Measurements from ENCODE around the gene RALGAPA2.

RALGAPA2 gene

DNA sequence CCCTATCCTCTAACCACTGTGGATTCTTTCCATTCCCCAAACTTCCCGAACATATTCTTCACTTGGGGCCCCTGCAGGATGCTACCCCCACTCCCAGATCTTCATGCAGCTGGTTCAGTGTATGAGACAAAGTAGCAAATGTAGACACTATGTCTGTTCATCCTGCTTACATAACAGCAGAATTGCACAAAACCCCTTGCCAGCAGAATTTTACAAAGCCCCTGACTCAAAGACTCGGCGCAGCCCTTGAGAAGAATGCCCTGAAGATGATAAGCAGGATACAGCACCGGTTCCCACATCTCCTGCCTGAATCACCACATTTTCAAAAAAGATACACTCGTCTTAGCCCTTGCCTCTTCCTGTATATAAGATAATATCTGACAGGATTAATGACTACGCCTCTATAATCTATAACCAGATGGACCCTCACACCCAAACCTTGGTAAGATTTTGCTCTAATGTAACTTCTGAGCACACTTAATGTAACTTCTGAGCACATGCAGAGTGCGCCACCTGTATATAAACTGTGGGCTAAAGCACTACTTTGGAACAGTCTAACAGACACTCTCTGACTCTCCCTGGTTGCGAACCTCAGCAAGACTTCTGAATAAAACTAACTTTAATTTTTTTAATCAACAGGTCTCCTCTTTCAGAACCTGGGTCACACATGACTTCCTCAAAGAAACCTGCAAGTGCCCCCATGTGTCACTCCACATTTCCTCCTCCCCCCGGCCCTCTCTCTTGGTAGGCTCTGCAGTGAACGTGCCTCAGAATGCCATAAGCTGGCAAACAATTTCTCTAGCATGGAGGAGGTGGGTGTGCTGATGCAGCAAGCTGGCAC lies 28.7 kb downstream of the RALGAPA2 start:
- H3K9me3 Mint-ChIP-seq: no peaks in the 10 kb centered on the region
- peaks cover 10% of the 10 kb centered on the region for H3K36me3 Mint-ChIP-seq
- no peak for DNase-seq
- H3K4me3 Mint-ChIP-seq: no peak overlapping the region
- CTCF ChIA-PET: no interaction called here
- no peaks in the 10 kb centered on the region for H3K27me3 Mint-ChIP-seq
- H3K4me1 Mint-ChIP-seq: peaks cover 28% of the 10 kb centered on the region
- H3K27ac Mint-ChIP-seq: no peak overlapping the region

DNA sequence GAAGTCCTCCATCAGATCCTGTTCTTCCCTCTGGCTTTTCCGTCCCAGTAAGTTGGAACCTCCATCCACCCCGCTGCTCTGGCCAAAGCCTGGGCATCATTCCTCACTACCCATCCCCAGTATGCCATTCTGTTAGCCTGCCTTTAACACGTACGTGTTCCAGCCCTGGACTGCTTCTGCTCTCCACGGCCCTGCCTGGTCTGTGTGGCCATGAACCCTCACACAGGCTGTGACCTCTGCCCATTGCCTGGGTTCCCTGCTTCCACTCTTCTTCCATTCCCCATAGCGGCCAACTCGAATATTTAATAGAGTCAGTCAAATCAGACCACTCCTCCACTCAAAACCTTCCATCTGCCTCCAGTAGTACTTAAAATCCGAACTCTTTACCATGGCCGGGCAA lies 29.4 kb downstream of the RALGAPA2 start:
- H3K27me3 Mint-ChIP-seq: no peaks in the 10 kb centered on the region
- peaks cover 16% of the 10 kb centered on the region for H3K36me3 Mint-ChIP-seq
- H3K4me3 Mint-ChIP-seq: no peak overlapping the region
- CTCF ChIA-PET: no interaction called here
- H3K9me3 Mint-ChIP-seq: no peaks in the 10 kb centered on the region
- H3K27ac Mint-ChIP-seq: no peak overlapping the region
- no peak for DNase-seq
- peaks cover 26% of the 10 kb centered on the region for H3K4me1 Mint-ChIP-seq

DNA sequence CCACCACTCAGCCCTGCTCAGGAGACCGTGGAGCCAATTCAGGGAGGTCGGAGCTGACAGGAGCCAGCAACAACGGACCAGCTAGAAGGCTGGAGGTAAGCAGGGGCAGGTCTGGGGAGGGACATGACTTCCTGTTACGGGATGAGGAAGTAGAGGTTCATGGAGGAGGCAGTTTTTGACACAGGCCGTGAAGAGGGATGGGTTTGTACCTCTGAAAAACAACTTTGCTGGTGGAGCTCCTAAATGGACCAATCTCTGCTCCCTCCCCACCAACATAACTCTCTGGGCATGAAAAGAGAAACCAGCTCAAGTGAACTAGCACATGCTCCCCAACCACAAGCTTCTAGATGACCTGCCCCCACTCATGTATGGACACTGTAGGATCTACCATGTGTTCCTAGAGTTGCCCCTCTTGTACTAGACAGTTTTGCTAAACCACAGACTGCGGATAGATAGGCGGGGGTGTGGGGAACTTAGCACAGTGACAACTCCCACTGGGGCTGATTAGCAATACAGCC lies 31.4 kb downstream of the RALGAPA2 start:
- peak; percentile 21 for DNase-seq
- no peak overlapping the region for H3K4me3 Mint-ChIP-seq
- peaks cover 20% of the 10 kb centered on the region for H3K36me3 Mint-ChIP-seq
- H3K4me1 Mint-ChIP-seq: peaks cover 26% of the 10 kb centered on the region
- CTCF ChIA-PET: interaction anchor here (0.6 kb wide), 1 partner anchor 9 kb away, joined by 3 read pairs; no protein-coding TSS in a partner anchor
- no peaks in the 10 kb centered on the region for H3K9me3 Mint-ChIP-seq
- no peak overlapping the region for H3K27ac Mint-ChIP-seq
- no peaks in the 10 kb centered on the region for H3K27me3 Mint-ChIP-seq

DNA sequence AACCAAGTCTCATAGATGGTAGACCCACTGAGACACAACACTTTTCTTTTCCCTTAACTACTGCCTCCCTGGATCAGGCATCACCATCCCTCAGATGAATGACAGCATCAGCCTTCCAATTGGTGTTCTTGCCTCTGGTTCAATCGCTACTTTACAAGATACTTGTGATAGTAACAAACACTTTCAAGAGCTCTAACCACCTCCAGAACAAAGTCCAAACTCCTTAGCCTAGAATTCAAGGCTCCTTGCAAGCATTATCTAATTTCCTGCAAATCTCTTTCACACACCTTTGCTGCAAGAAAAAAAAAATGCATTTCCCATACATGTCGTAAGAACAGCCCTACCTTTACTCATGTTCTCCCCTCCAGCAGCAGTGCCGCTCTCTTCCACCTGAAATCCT lies 33.1 kb downstream of the RALGAPA2 start:
- Mint-ChIP-seq H3K27me3 (no peaks in the 10 kb centered on the region), H3K36me3 (peaks cover 20% of the 10 kb centered on the region), H3K27ac (no peak overlapping the region), H3K9me3 (no peaks in the 10 kb centered on the region), H3K4me1 (peaks cover 26% of the 10 kb centered on the region), H3K4me3 (no peak overlapping the region)
- no peak for DNase-seq
- CTCF ChIA-PET: no interaction called here

DNA sequence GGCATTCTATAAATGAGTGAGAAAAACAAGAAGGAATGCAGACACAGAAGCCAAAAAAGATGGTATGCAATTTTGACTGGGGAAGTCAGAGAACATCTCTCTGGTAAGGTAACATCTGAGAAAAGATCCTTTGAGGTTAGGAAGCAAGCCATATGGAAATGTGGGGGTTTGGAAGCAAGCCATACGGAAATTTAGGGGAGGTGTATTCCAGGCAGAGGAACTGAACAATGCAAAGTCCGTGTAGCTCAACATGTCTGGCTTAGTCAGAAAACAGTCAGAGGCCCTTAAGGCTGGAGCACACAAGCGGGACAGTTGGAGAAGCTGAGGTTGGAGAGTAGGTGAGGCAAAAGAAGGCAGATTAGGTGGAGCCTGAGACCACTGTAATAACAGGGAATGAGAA lies 35.3 kb downstream of the RALGAPA2 start:
- Mint-ChIP-seq H3K4me1 (peaks cover 9% of the 10 kb centered on the region), H3K27ac (no peak overlapping the region), H3K4me3 (no peak overlapping the region), H3K27me3 (no peaks in the 10 kb centered on the region), H3K36me3 (peaks cover 20% of the 10 kb centered on the region), H3K9me3 (no peaks in the 10 kb centered on the region)
- CTCF ChIA-PET: no interaction called here
- no peak for DNase-seq

DNA sequence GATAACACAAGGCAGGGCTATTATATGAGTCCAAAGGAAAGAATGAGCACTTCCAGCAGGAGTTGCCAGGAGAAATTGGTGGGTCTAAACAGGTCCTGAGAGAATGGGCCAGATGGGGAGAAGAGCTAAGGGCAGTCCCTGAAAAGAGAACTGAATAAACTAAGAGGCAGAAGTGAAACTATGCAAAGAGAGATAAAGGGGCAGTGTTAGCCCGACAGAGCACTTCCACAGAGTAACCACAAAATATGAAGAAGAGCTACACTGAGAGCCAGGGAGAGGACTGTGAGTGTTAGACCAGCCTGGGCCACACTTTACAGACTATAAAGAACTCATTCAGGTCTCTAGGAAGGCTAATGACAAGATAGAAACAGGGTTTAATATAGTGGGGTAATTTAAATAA lies 43.8 kb downstream of the RALGAPA2 start:
- no peak for DNase-seq
- no peaks in the 10 kb centered on the region for H3K27me3 Mint-ChIP-seq
- no peak overlapping the region for H3K4me3 Mint-ChIP-seq
- H3K9me3 Mint-ChIP-seq: no peaks in the 10 kb centered on the region
- CTCF ChIA-PET: interaction anchor here (0.9 kb wide), 1 partner anchor 157 kb away, joined by 4 read pairs; no protein-coding TSS in a partner anchor
- H3K4me1 Mint-ChIP-seq: peaks cover 25% of the 10 kb centered on the region
- H3K27ac Mint-ChIP-seq: no peak overlapping the region
- peaks cover 4% of the 10 kb centered on the region for H3K36me3 Mint-ChIP-seq

DNA sequence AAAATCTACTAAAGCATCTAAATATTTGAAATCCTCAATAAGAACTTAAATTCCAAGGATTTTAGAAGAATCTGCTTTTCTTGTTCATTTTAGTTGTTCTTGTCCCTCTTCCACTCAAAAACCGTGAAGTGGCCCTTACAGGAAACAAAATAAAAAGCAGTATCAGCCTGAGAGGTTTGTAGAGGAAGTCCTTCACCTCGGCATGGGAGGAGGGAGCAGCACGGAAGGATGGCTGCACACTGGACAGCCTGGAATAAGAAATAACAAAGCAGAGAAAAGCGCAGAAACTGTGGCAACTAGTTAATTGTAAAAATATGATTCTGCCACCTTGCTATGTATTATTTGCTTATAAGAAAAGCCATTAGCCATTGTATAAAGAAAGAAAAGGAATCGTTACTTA lies 46.1 kb downstream of the RALGAPA2 start:
- CTCF ChIA-PET: interaction anchor here (2.0 to 2.7 kb wide), 2 partner anchors 9 to 158 kb away, joined by 6 to 27 read pairs; no protein-coding TSS in a partner anchor
- no peak overlapping the region for H3K4me3 Mint-ChIP-seq
- H3K36me3 Mint-ChIP-seq: peaks cover 4% of the 10 kb centered on the region
- H3K9me3 Mint-ChIP-seq: no peaks in the 10 kb centered on the region
- H3K4me1 Mint-ChIP-seq: peaks cover 25% of the 10 kb centered on the region
- H3K27me3 Mint-ChIP-seq: no peaks in the 10 kb centered on the region
- H3K27ac Mint-ChIP-seq: no peak overlapping the region
- no peak for DNase-seq

DNA sequence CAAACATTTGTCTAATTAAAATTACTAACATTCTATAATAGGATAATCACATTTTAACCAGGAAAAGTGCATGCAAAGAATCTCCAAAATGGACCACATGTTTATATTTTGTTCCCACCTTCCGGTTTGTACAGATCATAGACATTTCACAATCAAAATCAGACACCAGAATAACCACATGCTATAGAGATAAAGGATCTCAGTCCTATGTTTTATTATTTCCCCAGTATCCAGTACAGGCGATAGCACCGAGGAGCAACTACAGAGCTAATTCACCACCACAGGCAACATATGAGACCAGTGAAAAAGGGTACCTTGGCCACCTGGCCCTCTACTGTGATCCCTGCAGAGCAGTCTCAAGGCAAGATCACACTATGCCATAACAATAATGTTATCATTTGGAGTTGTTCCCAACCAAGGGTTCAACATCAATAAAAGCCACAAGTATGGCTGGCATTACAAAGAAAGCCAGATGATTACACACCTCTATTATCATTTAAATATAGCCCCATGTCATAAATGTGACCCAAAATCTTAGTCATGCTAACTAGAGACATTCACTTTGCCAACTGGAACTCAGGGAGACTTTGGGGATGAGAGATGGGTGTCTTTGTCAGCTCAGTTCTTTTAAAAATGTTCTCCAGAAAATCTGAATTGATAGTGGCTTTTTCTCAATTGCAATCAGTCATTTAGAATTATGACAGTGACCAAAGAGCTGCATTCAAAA lies 46.7 kb downstream of the RALGAPA2 start:
- Mint-ChIP-seq H3K9me3 (no peaks in the 10 kb centered on the region), H3K27me3 (no peaks in the 10 kb centered on the region), H3K4me3 (no peak overlapping the region), H3K27ac (no peak overlapping the region), H3K4me1 (peaks cover 25% of the 10 kb centered on the region), H3K36me3 (peaks cover 4% of the 10 kb centered on the region)
- CTCF ChIA-PET: interaction anchor here (1.4 to 2.7 kb wide), 3 partner anchors 9 to 159 kb away, joined by 4 to 27 read pairs (median 6); no protein-coding TSS in a partner anchor
- no peak for DNase-seq

DNA sequence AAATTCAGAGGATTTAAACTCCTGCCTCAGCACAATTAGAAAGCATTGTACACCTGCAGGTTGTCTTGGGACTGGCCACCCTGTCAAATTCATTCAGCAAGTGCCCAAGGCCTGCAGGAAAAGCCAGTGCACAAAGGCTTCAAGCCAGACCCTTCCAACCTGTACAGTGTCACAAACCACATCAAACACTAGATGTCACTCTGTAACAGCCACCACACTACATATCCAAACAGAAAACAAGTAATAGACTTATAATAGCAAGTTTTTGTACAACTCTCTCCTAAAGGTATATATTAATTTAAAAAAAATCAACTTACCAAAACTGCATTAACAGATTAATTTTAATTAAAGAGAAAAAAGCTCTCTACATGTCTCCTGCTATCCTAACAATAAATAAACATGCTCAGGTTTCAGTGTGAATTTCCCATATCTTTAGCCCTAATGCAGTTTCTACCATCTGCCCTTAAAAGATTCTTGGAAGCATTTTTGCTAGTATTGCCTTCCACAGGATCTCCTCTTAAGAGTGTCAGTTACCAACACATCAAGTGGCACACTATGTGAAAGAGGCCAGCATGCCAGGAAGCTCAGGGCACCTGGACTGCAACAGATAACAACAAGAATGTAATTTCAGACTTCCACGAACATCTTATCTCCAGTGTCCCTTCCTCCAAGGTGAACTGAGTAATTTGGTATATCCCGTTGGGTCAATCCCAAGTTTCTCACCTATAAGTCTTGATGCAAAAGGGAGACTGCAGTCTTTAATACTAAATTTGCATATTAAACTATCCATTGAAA lies 47.5 kb downstream of the RALGAPA2 start:
- H3K36me3 Mint-ChIP-seq: peaks cover 4% of the 10 kb centered on the region
- H3K27ac Mint-ChIP-seq: no peak overlapping the region
- peaks cover 25% of the 10 kb centered on the region for H3K4me1 Mint-ChIP-seq
- H3K27me3 Mint-ChIP-seq: no peaks in the 10 kb centered on the region
- H3K9me3 Mint-ChIP-seq: no peaks in the 10 kb centered on the region
- no peak overlapping the region for H3K4me3 Mint-ChIP-seq
- CTCF ChIA-PET: interaction anchor here (1.4 to 2.7 kb wide), 3 partner anchors 10 to 159 kb away, joined by 4 to 27 read pairs (median 6); no protein-coding TSS in a partner anchor
- peak; percentile 22 for DNase-seq

DNA sequence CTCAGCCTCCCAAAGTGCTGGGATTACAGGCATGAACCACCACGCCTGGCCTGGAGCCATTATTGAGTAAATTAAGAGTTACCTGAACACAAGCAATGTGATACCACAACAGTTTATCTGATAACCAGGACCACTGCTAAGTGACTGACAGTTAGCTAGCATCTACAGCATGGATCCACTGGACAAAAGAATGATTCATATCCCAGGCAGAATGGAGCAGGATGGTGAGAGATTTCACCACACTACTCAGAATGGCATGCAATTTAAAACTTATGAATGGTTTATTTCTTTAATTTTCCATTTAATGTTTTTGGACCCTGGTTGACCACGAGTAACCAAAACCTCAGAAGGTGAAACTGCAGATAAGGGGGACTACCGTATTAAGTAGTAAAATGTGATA lies 48.6 kb downstream of the RALGAPA2 start:
- CTCF ChIA-PET: no interaction called here
- Mint-ChIP-seq H3K27ac (no peak overlapping the region), H3K9me3 (no peaks in the 10 kb centered on the region), H3K4me1 (peaks cover 25% of the 10 kb centered on the region), H3K27me3 (no peaks in the 10 kb centered on the region), H3K36me3 (peaks cover 4% of the 10 kb centered on the region), H3K4me3 (no peak overlapping the region)
- DNase-seq: no peak

DNA sequence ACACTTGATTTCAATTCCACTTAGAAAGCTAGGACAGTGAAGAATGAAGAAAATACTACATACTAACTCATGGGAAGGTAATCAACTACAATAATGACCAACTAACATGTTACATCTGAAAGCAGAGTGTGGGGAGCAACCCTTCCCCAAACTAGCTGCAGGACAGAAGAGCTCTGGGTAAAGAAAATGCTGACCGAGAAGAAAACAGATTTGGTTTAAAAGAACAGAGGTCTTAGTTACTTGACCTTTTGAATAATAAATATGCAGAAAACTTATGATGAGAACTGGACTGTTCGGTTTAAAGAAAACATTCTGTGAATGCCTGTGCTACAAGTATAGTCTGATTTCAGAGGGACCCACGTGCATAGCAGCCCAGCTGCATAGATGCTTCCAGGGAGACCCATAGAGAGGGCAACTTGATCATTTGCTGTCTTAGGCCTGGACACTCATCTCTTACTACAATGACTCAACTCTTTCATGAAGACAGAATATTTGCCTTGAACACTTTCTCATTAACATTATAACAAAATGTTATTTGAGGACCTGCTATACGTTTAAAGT lies 53.5 kb downstream of the RALGAPA2 start:
- no peak overlapping the region for H3K4me3 Mint-ChIP-seq
- no peak overlapping the region for H3K27ac Mint-ChIP-seq
- H3K9me3 Mint-ChIP-seq: no peaks in the 10 kb centered on the region
- CTCF ChIA-PET: interaction anchor here (1.2 to 2.4 kb wide), 2 partner anchors 166 to 178 kb away, joined by 3 to 7 read pairs; no protein-coding TSS in a partner anchor
- H3K27me3 Mint-ChIP-seq: no peaks in the 10 kb centered on the region
- DNase-seq: no peak
- peaks cover 5% of the 10 kb centered on the region for H3K36me3 Mint-ChIP-seq
- H3K4me1 Mint-ChIP-seq: no peaks in the 10 kb centered on the region

DNA sequence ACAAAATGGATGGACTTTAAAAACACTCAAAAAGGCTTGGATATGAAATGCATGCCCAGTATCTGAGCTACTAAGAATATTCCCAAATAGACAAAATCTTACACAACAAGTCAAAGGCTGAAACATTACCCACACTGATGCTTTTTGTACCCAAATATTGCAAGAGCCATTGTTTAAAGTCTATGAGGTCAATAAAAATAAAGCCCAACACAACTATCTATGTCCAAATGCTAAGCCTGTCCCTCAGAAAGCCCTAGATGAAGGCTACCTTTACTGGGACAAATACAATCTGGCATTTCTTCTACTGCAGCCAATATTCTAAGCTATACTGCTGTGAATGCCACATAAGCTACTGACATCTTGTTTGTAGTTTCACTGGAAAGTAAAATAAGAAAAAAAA lies 54.3 kb downstream of the RALGAPA2 start:
- no peak overlapping the region for H3K4me3 Mint-ChIP-seq
- H3K4me1 Mint-ChIP-seq: no peaks in the 10 kb centered on the region
- no peak overlapping the region for H3K27ac Mint-ChIP-seq
- CTCF ChIA-PET: interaction anchor here (2.4 kb wide), 1 partner anchor 167 kb away, joined by 7 read pairs; no protein-coding TSS in a partner anchor
- no peak for DNase-seq
- H3K36me3 Mint-ChIP-seq: peaks cover 5% of the 10 kb centered on the region
- H3K9me3 Mint-ChIP-seq: no peaks in the 10 kb centered on the region
- H3K27me3 Mint-ChIP-seq: no peaks in the 10 kb centered on the region

DNA sequence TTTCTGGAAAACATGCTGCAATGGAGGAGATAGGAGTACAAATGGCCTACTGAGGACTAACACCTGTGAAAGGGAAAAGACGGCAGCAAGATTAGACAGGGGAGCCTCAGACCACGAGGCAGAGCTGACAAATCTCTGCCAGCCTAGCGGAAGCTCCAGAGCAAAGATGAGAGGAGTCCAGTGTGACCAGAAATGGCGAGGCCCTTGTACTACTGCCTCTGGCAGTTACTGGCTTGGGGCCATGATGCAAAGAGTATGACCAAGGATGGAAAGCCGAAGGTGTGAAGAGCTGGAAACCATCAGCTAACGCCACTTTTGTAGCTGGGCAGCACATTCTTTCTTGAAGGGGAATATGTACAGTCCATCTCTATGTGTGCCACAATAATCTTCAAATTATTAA lies 55.4 kb downstream of the RALGAPA2 start:
- DNase-seq: no peak
- Mint-ChIP-seq H3K4me1 (no peaks in the 10 kb centered on the region), H3K9me3 (no peaks in the 10 kb centered on the region), H3K4me3 (no peak overlapping the region), H3K27me3 (no peaks in the 10 kb centered on the region), H3K36me3 (peaks cover 10% of the 10 kb centered on the region), H3K27ac (no peak overlapping the region)
- CTCF ChIA-PET: interaction anchor here (2.4 kb wide), 1 partner anchor 168 kb away, joined by 7 read pairs; no protein-coding TSS in a partner anchor
